Activated B cell treated with CpG ODN at 0.5 μM for 24 hours (primary cell): Measurements from ENCODE around the gene PPIF. TPM values are rescaled to one million over a fixed set of nuclear protein-coding genes. Genes with fewer than 3 reads are reported as not detected.

Source experiments
- ATAC-seq: fragments of 200-7000 bp; cut with Tn5 transposase; one replicate; pipeline ENCODE4 v1.10.0; 2021; ENCODE audit warnings: low read depth, mild to moderate bottlenecking, moderate library complexity
- CTCF ChIA-PET: fragments of 350-600 bp; sonication (Branson Sonifier 250); formaldehyde crosslinking; loops from one replicate; lab custom pipeline; 2021; ENCODE audit warnings: antibody characterized with exemption; lab: Charles Lee
- POLR2A ChIA-PET: fragments of 350-600 bp; sonication (Branson Sonifier 250); formaldehyde crosslinking; loops from one replicate; lab custom pipeline; 2021; ENCODE audit warnings: antibody characterized with exemption; lab: Charles Lee
- DNase-seq: peaks from one replicate; pipeline ENCODE4 v3.0.0; 2022
- H3K27ac Mint-ChIP-seq: one replicate; pipeline ENCODE4 v1.8.0; 2020; ENCODE audit warnings: mixed read lengths
- H3K27me3 Mint-ChIP-seq: one replicate; pipeline ENCODE4 v1.8.0; 2021; ENCODE audit warnings: mixed read lengths
- H3K36me3 Mint-ChIP-seq: one replicate; pipeline ENCODE4 v1.8.0; 2021; ENCODE audit warnings: low read depth, mixed read lengths
- H3K4me1 Mint-ChIP-seq: one replicate; pipeline ENCODE4 v1.8.0; 2021; ENCODE audit warnings: mixed read lengths
- H3K4me3 Mint-ChIP-seq: one replicate; pipeline ENCODE4 v1.8.0; 2020; ENCODE audit warnings: mild to moderate bottlenecking, mixed read lengths
- H3K9me3 Mint-ChIP-seq: one replicate; pipeline ENCODE4 v1.8.0; 2020; ENCODE audit warnings: mixed read lengths
- intact Hi-C: fragments of 100-400 bp; cut with micrococcal nuclease; formaldehyde crosslinking; loops from one replicate; pipeline ENCODE4 v1.15.1; 2024
- total RNA-seq: library from RNA; stranded (reverse); gene quantifications from 2 replicates; pipeline ENCODE4 v1.2.3, GENCODE V29; 2022
- TF ChIP-seq, protein P1 (sequence below): fragments of 200-600 bp; IDR thresholded peaks from one replicate; pipeline ENCODE4 v1.8.0; 2022; ENCODE audit warnings: antibody characterized with exemption, mild to moderate bottlenecking

PPIF gene
- total RNA-seq, 1 donor from 2014 or later, result 72.5 TPM

DNA sequence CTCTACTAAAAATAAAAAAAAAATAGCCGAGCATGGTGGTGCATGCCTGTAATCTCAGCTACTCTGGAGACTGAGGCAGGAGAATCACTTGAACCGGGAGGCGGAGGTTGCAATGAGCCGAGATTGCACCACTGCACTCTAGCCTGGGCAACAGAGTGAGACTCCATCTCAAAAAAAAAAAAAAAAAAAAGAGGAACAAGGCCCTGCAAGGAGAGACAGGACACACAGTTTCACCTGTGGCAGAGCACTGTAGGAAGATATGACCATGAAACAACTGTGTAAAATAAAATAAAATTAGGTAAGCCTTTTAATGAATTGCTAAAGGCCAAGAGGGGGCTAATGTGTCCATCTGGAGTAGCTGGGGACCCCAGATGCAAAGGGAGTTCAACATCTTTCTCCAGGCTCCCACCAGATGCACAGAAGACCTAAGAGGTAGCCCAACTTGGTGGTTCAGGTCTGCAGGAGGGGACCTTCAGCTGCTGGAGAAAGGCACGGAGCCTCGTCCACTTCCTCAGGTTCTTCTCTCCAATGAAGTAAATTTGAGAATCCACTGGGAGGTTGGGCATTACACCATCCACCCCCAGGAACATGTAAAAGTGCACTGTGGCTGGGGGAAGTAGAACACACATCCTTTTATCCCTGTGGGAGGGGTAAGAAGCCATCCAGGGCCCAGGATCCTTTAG, 12.7 kb downstream of the PPIF start:
- Mint-ChIP-seq H3K36me3 (peaks cover 23% of the 10 kb centered on the region), H3K9me3 (no peaks in the 10 kb centered on the region), H3K4me3 (no peak overlapping the region), H3K27me3 (no peaks in the 10 kb centered on the region), H3K27ac (no peak overlapping the region), H3K4me1 (peaks cover 36% of the 10 kb centered on the region)
- ChIA-PET CTCF (interaction anchor here (1.0 kb wide), 1 partner anchor 13 kb away, joined by 3 read pairs; no protein-coding TSS in a partner anchor), POLR2A (no interaction called here)
- intact Hi-C loops, result no loop called here
- ATAC-seq, result peak; percentile 65
- DNase-seq, result no peak
- TF ChIP-seq, protein P1, sequence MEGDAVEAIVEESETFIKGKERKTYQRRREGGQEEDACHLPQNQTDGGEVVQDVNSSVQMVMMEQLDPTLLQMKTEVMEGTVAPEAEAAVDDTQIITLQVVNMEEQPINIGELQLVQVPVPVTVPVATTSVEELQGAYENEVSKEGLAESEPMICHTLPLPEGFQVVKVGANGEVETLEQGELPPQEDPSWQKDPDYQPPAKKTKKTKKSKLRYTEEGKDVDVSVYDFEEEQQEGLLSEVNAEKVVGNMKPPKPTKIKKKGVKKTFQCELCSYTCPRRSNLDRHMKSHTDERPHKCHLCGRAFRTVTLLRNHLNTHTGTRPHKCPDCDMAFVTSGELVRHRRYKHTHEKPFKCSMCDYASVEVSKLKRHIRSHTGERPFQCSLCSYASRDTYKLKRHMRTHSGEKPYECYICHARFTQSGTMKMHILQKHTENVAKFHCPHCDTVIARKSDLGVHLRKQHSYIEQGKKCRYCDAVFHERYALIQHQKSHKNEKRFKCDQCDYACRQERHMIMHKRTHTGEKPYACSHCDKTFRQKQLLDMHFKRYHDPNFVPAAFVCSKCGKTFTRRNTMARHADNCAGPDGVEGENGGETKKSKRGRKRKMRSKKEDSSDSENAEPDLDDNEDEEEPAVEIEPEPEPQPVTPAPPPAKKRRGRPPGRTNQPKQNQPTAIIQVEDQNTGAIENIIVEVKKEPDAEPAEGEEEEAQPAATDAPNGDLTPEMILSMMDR, result no peak

DNA sequence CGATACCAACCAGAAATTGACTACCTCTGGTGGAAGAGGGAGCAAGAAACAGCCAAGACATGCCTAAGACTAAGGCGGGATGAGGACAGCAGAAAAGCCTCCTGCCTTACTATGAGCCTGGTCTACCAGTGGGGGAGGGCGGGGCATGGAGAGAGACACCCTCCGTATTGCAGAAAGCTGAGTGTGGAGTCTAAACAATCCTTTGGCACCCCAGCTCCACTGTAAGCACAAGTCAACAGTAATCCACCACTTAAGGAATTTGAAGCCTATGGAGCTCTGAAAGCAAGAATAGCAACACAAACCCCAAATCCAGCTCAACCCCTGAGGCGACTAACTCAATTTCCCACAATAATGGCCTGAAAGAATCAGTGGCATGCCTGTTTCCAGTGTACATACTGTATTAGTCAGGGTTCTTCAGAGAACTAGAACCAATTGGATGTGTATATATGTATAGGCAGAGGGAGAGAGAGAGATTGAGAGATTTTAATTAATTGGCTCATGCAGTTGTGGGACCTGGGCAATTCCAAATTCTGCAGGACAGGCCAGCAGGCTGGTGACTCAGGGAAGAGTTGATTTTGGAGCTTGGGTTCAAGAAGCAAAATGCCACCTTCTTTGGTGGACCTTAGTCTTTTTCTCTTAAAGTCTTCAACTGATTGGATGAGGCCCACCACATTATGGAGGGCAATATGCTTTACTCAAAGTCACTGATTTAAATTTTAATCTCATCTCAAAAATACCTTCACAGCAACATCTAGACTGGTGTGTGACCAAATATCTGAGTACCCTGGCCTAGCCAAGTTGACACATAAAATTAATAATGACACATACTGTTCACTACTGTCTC, 13.5 kb downstream of the PPIF start:
- POLR2A ChIA-PET, result no interaction called here
- H3K4me1 Mint-ChIP-seq, result peaks cover 29% of the 10 kb centered on the region
- H3K27me3 Mint-ChIP-seq, result no peaks in the 10 kb centered on the region
- ATAC-seq, result no peak
- CTCF ChIA-PET, result no interaction called here
- no peak overlapping the region for H3K27ac Mint-ChIP-seq
- intact Hi-C loops, result no loop called here
- no peaks in the 10 kb centered on the region for H3K9me3 Mint-ChIP-seq
- no peak for DNase-seq
- TF ChIP-seq, protein P1, result no peak
- H3K36me3 Mint-ChIP-seq, result peaks cover 15% of the 10 kb centered on the region
- no peak overlapping the region for H3K4me3 Mint-ChIP-seq

- H3K4me1 Mint-ChIP-seq, result peaks cover 20% of the 10 kb centered on the region
- H3K4me3 Mint-ChIP-seq, result no peak overlapping the region
- DNase-seq, result no peak
- TF ChIP-seq, protein P1, result no peak
- ChIA-PET CTCF (no interaction called here), POLR2A (interaction anchor here (0.6 kb wide), 1 partner anchor 13 kb away, joined by 3 read pairs; no protein-coding TSS in a partner anchor)
- no peak for ATAC-seq
- H3K36me3 Mint-ChIP-seq, result peaks cover 7% of the 10 kb centered on the region
- no peak overlapping the region for H3K27ac Mint-ChIP-seq
- H3K27me3 Mint-ChIP-seq, result no peaks in the 10 kb centered on the region
- no peaks in the 10 kb centered on the region for H3K9me3 Mint-ChIP-seq
- intact Hi-C loops, result no loop called here
Observed at GRCh38 chr10:79361726-79362397, 14.6 kb downstream of the PPIF start.

DNA sequence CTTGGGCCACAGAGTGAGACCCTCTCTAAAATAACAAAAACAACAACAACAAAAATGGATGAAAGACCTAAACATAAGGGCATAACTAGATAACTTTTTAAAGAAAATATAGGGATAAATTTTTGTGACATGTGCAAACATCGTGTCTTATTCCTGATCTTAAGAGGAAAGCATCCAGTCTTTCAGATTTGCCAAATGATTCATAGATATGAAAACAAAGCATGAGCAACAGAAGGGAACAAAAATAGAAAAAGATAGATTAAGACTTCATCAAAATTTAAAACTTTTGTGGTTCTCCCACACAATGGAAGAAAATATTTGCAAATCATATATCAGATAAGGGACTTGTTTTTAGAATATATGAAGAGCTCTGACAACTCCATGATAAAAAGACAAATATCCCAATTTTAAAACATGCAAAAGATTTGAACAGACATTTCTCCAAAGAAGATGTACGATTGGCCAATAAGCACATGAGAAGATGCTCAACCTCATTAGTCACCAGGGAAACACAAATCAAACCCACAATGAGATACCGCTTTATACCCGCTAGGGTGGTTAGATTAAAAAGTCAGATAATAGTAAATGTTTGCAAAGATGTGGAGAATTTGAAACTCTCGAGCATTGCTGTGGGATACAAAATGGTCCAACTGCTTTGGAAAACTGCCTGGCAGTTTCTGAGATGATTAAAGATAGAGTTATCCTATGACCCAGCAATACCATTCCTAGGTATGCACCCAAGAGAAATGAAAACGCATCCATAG, 20.3 kb downstream of the PPIF start:
- CTCF ChIA-PET, result no interaction called here
- no peak for ATAC-seq

More for the DNA sequence above, 20.3 kb downstream of the PPIF start:
- H3K27ac Mint-ChIP-seq, result no peak overlapping the region
- POLR2A ChIA-PET, result interaction anchor here (0.6 kb wide), 1 partner anchor 14 kb away, joined by 3 read pairs; no protein-coding TSS in a partner anchor
- peaks cover 3% of the 10 kb centered on the region for H3K9me3 Mint-ChIP-seq
- H3K4me1 Mint-ChIP-seq, result no peaks in the 10 kb centered on the region
- no peak overlapping the region for H3K4me3 Mint-ChIP-seq
- intact Hi-C loops, result no loop called here
- TF ChIP-seq, protein P1, result no peak
- DNase-seq, result no peak
- H3K27me3 Mint-ChIP-seq, result no peaks in the 10 kb centered on the region
- no peaks in the 10 kb centered on the region for H3K36me3 Mint-ChIP-seq
